ENCODE results near the gene PIGN. TPM values are rescaled to one million over a fixed set of nuclear protein-coding genes. Genes with fewer than 3 reads are reported as not detected.
A peak's percentile ranks its signal among the peaks of the same experiment; 100 is the strongest.

PIGN gene
- polyA plus RNA-seq, 4 donors, result 2.2 to 21.4 (median 5.7) TPM

GRCh38 chr18:62024983-62025382, 161.9 kb downstream of the PIGN start:
- FAIRE-seq, result no peak
- Histone ChIP-seq H3K4me3 (ENCODE audit: low read depth in 1 of 3, low read length in 3 of 3) (no peak overlapping the region), H3K27ac (ENCODE audit: low read depth in 1 of 3, low read length in 2 of 3) (no peak overlapping the region), H3K36me3 (ENCODE audit: control insufficient read depth in 3 of 3, insufficient read depth in 2 of 3, low read depth in 1 of 3, low read length in 3 of 3) (no peaks in the 10 kb centered on the region), H3K9me3 (ENCODE audit: control insufficient read depth in 2 of 2, insufficient read depth in 1 of 2, low read depth in 1 of 2, low read length in 1 of 2) (peaks cover 0 to 6% of the 10 kb centered on the region in 2 donors), H3K27me3 (ENCODE audit: control insufficient read depth in 3 of 3, insufficient read depth in 3 of 3, low read length in 3 of 3) (no peaks in the 10 kb centered on the region), H3K4me1 (ENCODE audit: control insufficient read depth in 3 of 3, insufficient read depth in 2 of 3, low read depth in 1 of 3, low read length in 2 of 3) (no peaks in the 10 kb centered on the region)
- no peak for DNase-seq

- peaks cover 0 to 3% (median 0%) of the 10 kb centered on the region in 3 donors for H3K27me3 ChIP-seq (ENCODE audit: control insufficient read depth in 3 of 3, insufficient read depth in 3 of 3, low read length in 3 of 3)
- H3K36me3 ChIP-seq (ENCODE audit: control insufficient read depth in 3 of 3, insufficient read depth in 2 of 3, low read depth in 1 of 3, low read length in 3 of 3), result no peaks in the 10 kb centered on the region
- no peak for FAIRE-seq
- H3K4me3 ChIP-seq (ENCODE audit: low read depth in 1 of 3, low read length in 3 of 3), result no peak overlapping the region
- WGBS, 3 donors, result 65 to 73% (median 66%) methylated on average over 1 of the region's 1 CpG
- no peak overlapping the region for H3K27ac ChIP-seq (ENCODE audit: low read depth in 1 of 3, low read length in 2 of 3)
- peaks cover 0 to 6% of the 10 kb centered on the region in 2 donors for H3K9me3 ChIP-seq (ENCODE audit: control insufficient read depth in 2 of 2, insufficient read depth in 1 of 2, low read depth in 1 of 2, low read length in 1 of 2)
- no peaks in the 10 kb centered on the region for H3K4me1 ChIP-seq (ENCODE audit: control insufficient read depth in 3 of 3, insufficient read depth in 2 of 3, low read depth in 1 of 3, low read length in 2 of 3)
- no peak for DNase-seq
Measured at GRCh38 chr18:62023536-62023935, 163.3 kb downstream of the PIGN start.

- WGBS, 3 donors, result 69 to 92% (median 84%) methylated on average over 2 of the region's 2 CpGs
- Histone ChIP-seq H3K4me3 (ENCODE audit: low read depth in 1 of 3, low read length in 3 of 3) (no peak overlapping the region), H3K4me1 (ENCODE audit: control insufficient read depth in 3 of 3, insufficient read depth in 2 of 3, low read depth in 1 of 3, low read length in 2 of 3) (peaks cover 0 to 13% (median 0%) of the 10 kb centered on the region in 3 donors), H3K27ac (ENCODE audit: low read depth in 1 of 3, low read length in 2 of 3) (no peak overlapping the region), H3K36me3 (ENCODE audit: control insufficient read depth in 3 of 3, insufficient read depth in 2 of 3, low read depth in 1 of 3, low read length in 3 of 3) (no peaks in the 10 kb centered on the region), H3K9me3 (ENCODE audit: control insufficient read depth in 2 of 2, insufficient read depth in 1 of 2, low read depth in 1 of 2, low read length in 1 of 2) (peaks cover 0 to 6% of the 10 kb centered on the region in 2 donors), H3K27me3 (ENCODE audit: control insufficient read depth in 3 of 3, insufficient read depth in 3 of 3, low read length in 3 of 3) (peaks cover 0 to 3% (median 0%) of the 10 kb centered on the region in 3 donors)
- no peak for FAIRE-seq
- DNase-seq, result no peak
Measured at GRCh38 chr18:62018759-62019041, 168.2 kb downstream of the PIGN start.

- Histone ChIP-seq H3K27me3 (ENCODE audit: control insufficient read depth in 3 of 3, insufficient read depth in 3 of 3, low read length in 3 of 3) (peaks cover 0 to 3% (median 0%) of the 10 kb centered on the region in 3 donors), H3K4me3 (ENCODE audit: low read depth in 1 of 3, low read length in 3 of 3) (no peak overlapping the region), H3K9me3 (ENCODE audit: control insufficient read depth in 2 of 2, insufficient read depth in 1 of 2, low read depth in 1 of 2, low read length in 1 of 2) (peaks cover 0 to 6% of the 10 kb centered on the region in 2 donors), H3K4me1 (ENCODE audit: control insufficient read depth in 3 of 3, insufficient read depth in 2 of 3, low read depth in 1 of 3, low read length in 2 of 3) (peaks cover 0 to 13% (median 0%) of the 10 kb centered on the region in 3 donors), H3K36me3 (ENCODE audit: control insufficient read depth in 3 of 3, insufficient read depth in 2 of 3, low read depth in 1 of 3, low read length in 3 of 3) (no peaks in the 10 kb centered on the region), H3K27ac (ENCODE audit: low read depth in 1 of 3, low read length in 2 of 3) (peak overlapping the region in 2 of 3 donors; percentile 3 to 35)
- 69 to 92% (median 75%) methylated on average over 9 of the region's 9 CpGs for WGBS, 3 donors
- FAIRE-seq, result no peak
- peak in 1 of 2 donors; percentile 37 for DNase-seq
Measured at GRCh38 chr18:62018034-62018758, 168.7 kb downstream of the PIGN start.

GRCh38 chr18:62017618-62018017, 169.2 kb downstream of the PIGN start:
- Histone ChIP-seq H3K4me3 (ENCODE audit: low read depth in 1 of 3, low read length in 3 of 3) (no peak overlapping the region), H3K27me3 (ENCODE audit: control insufficient read depth in 3 of 3, insufficient read depth in 3 of 3, low read length in 3 of 3) (peaks cover 0 to 3% (median 0%) of the 10 kb centered on the region in 3 donors), H3K4me1 (ENCODE audit: control insufficient read depth in 3 of 3, insufficient read depth in 2 of 3, low read depth in 1 of 3, low read length in 2 of 3) (peaks cover 0 to 13% (median 0%) of the 10 kb centered on the region in 3 donors), H3K27ac (ENCODE audit: low read depth in 1 of 3, low read length in 2 of 3) (peak overlapping the region in 2 of 3 donors; percentile 3 to 35), H3K9me3 (ENCODE audit: control insufficient read depth in 2 of 2, insufficient read depth in 1 of 2, low read depth in 1 of 2, low read length in 1 of 2) (peaks cover 0 to 6% of the 10 kb centered on the region in 2 donors), H3K36me3 (ENCODE audit: control insufficient read depth in 3 of 3, insufficient read depth in 2 of 3, low read depth in 1 of 3, low read length in 3 of 3) (no peaks in the 10 kb centered on the region)
- DNase-seq (peak; percentile 58 to 81), FAIRE-seq (no peak)
- 36 to 49% (median 42%) methylated on average over 6 of the region's 6 CpGs for WGBS, 3 donors

GRCh38 chr18:62011416-62011815, 175.4 kb downstream of the PIGN start:
- 23 to 58% (median 41%) methylated on average over 6 of the region's 6 CpGs for WGBS, 3 donors
- H3K27ac ChIP-seq (ENCODE audit: low read depth in 1 of 3, low read length in 2 of 3), result no peak overlapping the region
- no peak overlapping the region for H3K4me3 ChIP-seq (ENCODE audit: low read depth in 1 of 3, low read length in 3 of 3)
- H3K27me3 ChIP-seq (ENCODE audit: control insufficient read depth in 3 of 3, insufficient read depth in 3 of 3, low read length in 3 of 3), result no peaks in the 10 kb centered on the region
- no peaks in the 10 kb centered on the region for H3K36me3 ChIP-seq (ENCODE audit: control insufficient read depth in 3 of 3, insufficient read depth in 2 of 3, low read depth in 1 of 3, low read length in 3 of 3)
- H3K9me3 ChIP-seq (ENCODE audit: control insufficient read depth in 2 of 2, insufficient read depth in 1 of 2, low read depth in 1 of 2, low read length in 1 of 2), result no peaks in the 10 kb centered on the region
- no peak for FAIRE-seq
- peaks cover 0 to 8% (median 0%) of the 10 kb centered on the region in 3 donors for H3K4me1 ChIP-seq (ENCODE audit: control insufficient read depth in 3 of 3, insufficient read depth in 2 of 3, low read depth in 1 of 3, low read length in 2 of 3)
- peak; percentile 44 to 76 for DNase-seq

- no peak overlapping the region for H3K27ac ChIP-seq (ENCODE audit: low read depth in 1 of 3, low read length in 2 of 3)
- WGBS, 3 donors, result 83 to 89% (median 88%) methylated on average over 3 of the region's 3 CpGs
- H3K36me3 ChIP-seq (ENCODE audit: control insufficient read depth in 3 of 3, insufficient read depth in 2 of 3, low read depth in 1 of 3, low read length in 3 of 3), result no peaks in the 10 kb centered on the region
- DNase-seq (no peak), FAIRE-seq (no peak)
- no peaks in the 10 kb centered on the region for H3K27me3 ChIP-seq (ENCODE audit: control insufficient read depth in 3 of 3, insufficient read depth in 3 of 3, low read length in 3 of 3)
- no peak overlapping the region for H3K4me3 ChIP-seq (ENCODE audit: low read depth in 1 of 3, low read length in 3 of 3)
- H3K9me3 ChIP-seq (ENCODE audit: control insufficient read depth in 2 of 2, insufficient read depth in 1 of 2, low read depth in 1 of 2, low read length in 1 of 2), result peaks cover 0 to 8% of the 10 kb centered on the region in 2 donors
- peaks cover 0 to 8% (median 0%) of the 10 kb centered on the region in 3 donors for H3K4me1 ChIP-seq (ENCODE audit: control insufficient read depth in 3 of 3, insufficient read depth in 2 of 3, low read depth in 1 of 3, low read length in 2 of 3)
Measured at GRCh38 chr18:62009521-62009920, 177.3 kb downstream of the PIGN start.

GRCh38 chr18:62001396-62001795, 185.5 kb downstream of the PIGN start:
- peaks cover 0 to 23% of the 10 kb centered on the region in 2 donors for H3K9me3 ChIP-seq (ENCODE audit: control insufficient read depth in 2 of 2, insufficient read depth in 1 of 2, low read depth in 1 of 2, low read length in 1 of 2)

GRCh38 chr18:61998957-61999356, 187.9 kb downstream of the PIGN start:
- no peaks in the 10 kb centered on the region for H3K27me3 ChIP-seq (ENCODE audit: control insufficient read depth in 3 of 3, insufficient read depth in 3 of 3, low read length in 3 of 3)
- DNase-seq, result no peak
- no peak overlapping the region for H3K27ac ChIP-seq (ENCODE audit: low read depth in 1 of 3, low read length in 2 of 3)

More at GRCh38 chr18:62001396-62001795, 185.5 kb downstream of the PIGN start:
- no peaks in the 10 kb centered on the region for H3K36me3 ChIP-seq (ENCODE audit: control insufficient read depth in 3 of 3, insufficient read depth in 2 of 3, low read depth in 1 of 3, low read length in 3 of 3)
- no peaks in the 10 kb centered on the region for H3K27me3 ChIP-seq (ENCODE audit: control insufficient read depth in 3 of 3, insufficient read depth in 3 of 3, low read length in 3 of 3)
- H3K4me1 ChIP-seq (ENCODE audit: control insufficient read depth in 3 of 3, insufficient read depth in 2 of 3, low read depth in 1 of 3, low read length in 2 of 3), result no peaks in the 10 kb centered on the region
- FAIRE-seq (no peak), DNase-seq (no peak)
- no peak overlapping the region for H3K27ac ChIP-seq (ENCODE audit: low read depth in 1 of 3, low read length in 2 of 3)
- no peak overlapping the region for H3K4me3 ChIP-seq (ENCODE audit: low read depth in 1 of 3, low read length in 3 of 3)

More at GRCh38 chr18:61998957-61999356, 187.9 kb downstream of the PIGN start:
- peaks cover 0 to 15% of the 10 kb centered on the region in 2 donors for H3K9me3 ChIP-seq (ENCODE audit: control insufficient read depth in 2 of 2, insufficient read depth in 1 of 2, low read depth in 1 of 2, low read length in 1 of 2)
- no peak for FAIRE-seq
- H3K36me3 ChIP-seq (ENCODE audit: control insufficient read depth in 3 of 3, insufficient read depth in 2 of 3, low read depth in 1 of 3, low read length in 3 of 3), result no peaks in the 10 kb centered on the region
- no peak overlapping the region for H3K4me3 ChIP-seq (ENCODE audit: low read depth in 1 of 3, low read length in 3 of 3)
- no peaks in the 10 kb centered on the region for H3K4me1 ChIP-seq (ENCODE audit: control insufficient read depth in 3 of 3, insufficient read depth in 2 of 3, low read depth in 1 of 3, low read length in 2 of 3)
